SK-N-SH (cell line): ENCODE measurements around the gene DHX16. TPM values are rescaled to one million over a fixed set of nuclear protein-coding genes. Genes with fewer than 3 reads are reported as not detected.

Source experiments
- CTCF ChIA-PET: fragments of 300-600, 350-600 bp; formaldehyde crosslinking; extraction: SDS; loops from one replicate; lab custom pipeline; 2021; lab: Yijun Ruan, JAX
- POLR2A ChIA-PET: fragments of 350-600 bp; sonication (Branson Sonifier 250); formaldehyde crosslinking; extraction: SDS; loops from one replicate; lab custom pipeline; 2020; ENCODE audit warnings: antibody characterized with exemption, inconsistent platforms; lab: Yijun Ruan, JAX
- DNase-seq: peaks from one replicate; pipeline ENCODE4 v3.0.0; 2012
- H2AFZ ChIP-seq: fragments of 200-600 bp; sonication (generic); 2 replicates; pipeline ENCODE4 v1.8.1; 2016; ENCODE audit warnings: antibody characterized with exemption, mild to moderate bottlenecking, low read depth
- H3F3A ChIP-seq: fragments of 200-600 bp; sonication (generic); replicated peaks from 2 replicates; pipeline ENCODE3; 2016; ENCODE audit warnings: antibody characterized with exemption, mild to moderate bottlenecking; ENCODE audit not compliant: insufficient read depth
- H3K27ac ChIP-seq, 2 experiments: fragments of 200-500 bp in 1 of 2; fragments of 200-600 bp in 1 of 2; sonication (Bioruptor generic) in 1 of 2; sonication (generic), shearing (Covaris generic) in 1 of 2; 2 replicates each; pipeline versions ENCODE4 v1.5.1 to v1.6.1; 2014 to 2016; ENCODE audit warnings: low read depth in 2 of 2, inconsistent platforms in 1 of 2, low read length in 1 of 2, mild to moderate bottlenecking in 1 of 2, mixed read lengths in 1 of 2
- H3K27me3 ChIP-seq: fragments of 200-600 bp; sonication (generic), shearing (Covaris generic); 2 replicates; pipeline ENCODE4 v1.6.1; 2016; ENCODE audit warnings: mixed run types; ENCODE audit not compliant: insufficient read depth
- H3K36me3 ChIP-seq, 2 experiments: fragments of 200-500 bp in 1 of 2; fragments of 200-600 bp in 1 of 2; sonication (Bioruptor generic) in 1 of 2; sonication (generic) in 1 of 2; replicated peaks in 1 of 2; 2 replicates each; pipeline versions ENCODE3 to v1.5.1; 2014 to 2016; ENCODE audit warnings: low read length in 1 of 2, mild to moderate bottlenecking in 1 of 2; ENCODE audit not compliant: insufficient read depth in 2 of 2, control insufficient read depth in 1 of 2
- H3K4me1 ChIP-seq, 2 experiments: fragments of 200-500 bp in 1 of 2; fragments of 200-600 bp in 1 of 2; sonication (Bioruptor generic) in 1 of 2; sonication (generic), shearing (Covaris generic) in 1 of 2; 2 replicates each; pipeline versions ENCODE4 v1.5.1 to v1.6.1; 2014 to 2016; ENCODE audit warnings: low read depth in 1 of 2, low read length in 1 of 2, mixed run types in 1 of 2; ENCODE audit not compliant: insufficient read depth in 2 of 2, control insufficient read depth in 1 of 2
- H3K4me2 ChIP-seq: fragments of 200-600 bp; sonication (generic), shearing (Covaris generic); 2 replicates; pipeline ENCODE4 v1.6.1; 2017; ENCODE audit warnings: mixed run types
- H3K4me3 ChIP-seq, 2 experiments: fragments of 200-500 bp in 1 of 2; fragments of 200-600 bp in 1 of 2; sonication (Bioruptor generic) in 1 of 2; sonication (generic), shearing (Covaris generic) in 1 of 2; 2 replicates each; pipeline versions ENCODE4 v1.5.1 to v1.8.1; 2014 to 2016; ENCODE audit warnings: low read depth in 2 of 2, inconsistent platforms in 1 of 2, low read length in 1 of 2, mild to moderate bottlenecking in 1 of 2, mixed read lengths in 1 of 2, moderate library complexity in 1 of 2
- H3K79me2 ChIP-seq: fragments of 200-600 bp; sonication (generic); 2 replicates; pipeline ENCODE4 v1.8.1; 2017; ENCODE audit warnings: mild to moderate bottlenecking; ENCODE audit not compliant: insufficient read depth
- H3K9ac ChIP-seq: fragments of 200-600 bp; sonication (generic); 2 replicates; pipeline ENCODE4 v1.6.1; 2017; ENCODE audit warnings: mixed run types
- H3K9me2 ChIP-seq: fragments of 200-600 bp; sonication (generic); 2 replicates; pipeline ENCODE4 v1.6.1; 2017; ENCODE audit warnings: mixed run types
- H3K9me3 ChIP-seq: fragments of 200-600 bp; sonication (generic); 2 replicates; pipeline ENCODE4 v1.6.1; 2017; ENCODE audit warnings: mixed run types, mild to moderate bottlenecking, moderate library complexity
- H4K20me1 ChIP-seq: fragments of 200-600 bp; sonication (generic); 2 replicates; pipeline ENCODE4 v1.6.1; 2017; ENCODE audit warnings: mild to moderate bottlenecking, mixed run types; ENCODE audit not compliant: insufficient read depth
- CHD2 ChIP-seq: fragments of 150-350 bp; IDR thresholded peaks from 2 replicates; pipeline ENCODE4 v1.6.1; 2018; ENCODE audit warnings: low read length; ENCODE audit not compliant: partially characterized antibody
- ELF1 ChIP-seq: IDR thresholded peaks from 2 replicates; pipeline ENCODE4 v1.4.0; 2012
- FOSL2 ChIP-seq: IDR thresholded peaks from 2 replicates; pipeline ENCODE4 v1.4.0; 2012; ENCODE audit warnings: low read depth, mild to moderate bottlenecking, moderate library complexity, borderline replicate concordance
- FOXJ3 ChIP-seq: sonication (generic); formaldehyde crosslinking; IDR thresholded peaks from 2 replicates; pipeline ENCODE4 v1.5.1; 2020; ENCODE audit warnings: mild to moderate bottlenecking, missing genetic modification reagents
- FOXM1 ChIP-seq: IDR thresholded peaks from 2 replicates; pipeline ENCODE4 v1.4.0; 2012; ENCODE audit warnings: low read depth, mild to moderate bottlenecking
- GABPA ChIP-seq: IDR thresholded peaks from 2 replicates; pipeline ENCODE4 v1.4.0; 2012; ENCODE audit warnings: low read depth, mild to moderate bottlenecking
- GATA2 ChIP-seq: sonication (generic); formaldehyde crosslinking; IDR thresholded peaks from 2 replicates; pipeline ENCODE4 v1.5.0; 2020; ENCODE audit warnings: mild to moderate bottlenecking, missing genetic modification reagents
- IRF3 ChIP-seq: fragments of 150-350 bp; IDR thresholded peaks from 2 replicates; pipeline ENCODE4 v1.6.1; 2016; ENCODE audit warnings: mild to moderate bottlenecking, low read depth, low read length
- JUND ChIP-seq: IDR thresholded peaks from 2 replicates; pipeline ENCODE4 v1.4.0; 2012
- MAX ChIP-seq: IDR thresholded peaks from 2 replicates; pipeline ENCODE4 v1.4.0; 2012; ENCODE audit warnings: low read depth
- RAD21 ChIP-seq: IDR thresholded peaks from 2 replicates; pipeline ENCODE4 v1.6.1; 2012; ENCODE audit warnings: mild to moderate bottlenecking, low read length
- RCOR1 ChIP-seq: fragments of 150-350 bp; IDR thresholded peaks from 2 replicates; pipeline ENCODE4 v1.6.1; 2017; ENCODE audit warnings: antibody characterized with exemption, low read length
- RFX5 ChIP-seq: IDR thresholded peaks from 2 replicates; pipeline ENCODE4 v1.6.1; 2012; ENCODE audit warnings: mild to moderate bottlenecking, improper control_type of control experiment, low read length
- RXRA ChIP-seq: IDR thresholded peaks from 2 replicates; pipeline ENCODE4 v1.4.0; 2012; ENCODE audit warnings: low read depth, mild to moderate bottlenecking, borderline replicate concordance
- SIN3A ChIP-seq: IDR thresholded peaks from 2 replicates; pipeline ENCODE4 v1.6.1; 2012; ENCODE audit warnings: low read depth, mild to moderate bottlenecking, low read length, moderate library complexity, borderline replicate concordance
- SMC3 ChIP-seq: IDR thresholded peaks from 2 replicates; pipeline ENCODE4 v1.6.1; 2012; ENCODE audit warnings: low read depth, low read length, improper control_type of control experiment
- USF1 ChIP-seq: IDR thresholded peaks from 2 replicates; pipeline ENCODE4 v1.4.0; 2012; ENCODE audit warnings: low read depth, borderline replicate concordance
- WGBS: methylation state at CpG from one replicate; pipeline ENCODE4 v1.1.6; 2017; ENCODE audit warnings: low lambda C conversion rate; 5-methylcytosine and 5-hydroxymethylcytosine counted together
- polyA plus RNA-seq, 3 experiments: library from polyadenylated mRNA; depleted of rRNA; stranded (reverse); fragments of >200 nt; gene quantifications; 2 replicates each; pipeline ENCODE4 v1.2.3, GENCODE V29; 2012

Gene DHX16
- polyA plus RNA-seq, 1 of the 3 experiments (the other 2 are of a cell fraction), result 59.8 TPM

- no peak for DNase-seq
- Histone ChIP-seq H3K4me1 (peaks cover 17 to 46% of the 10 kb centered on the region in 2 experiments; a peak in 2 of 4 replicates), H3K9ac (peak overlapping the region; percentile 74; the same call in 1 of the 2 replicates), H3F3A (no peaks in the 10 kb centered on the region), H3K79me2 (peaks cover 62% of the 10 kb centered on the region), H2AFZ (no peak overlapping the region), H3K27me3 (no peaks in the 10 kb centered on the region), H3K9me3 (no peaks in the 10 kb centered on the region), H3K4me2 (peak overlapping the region; percentile 98), H4K20me1 (no peaks in the 10 kb centered on the region; the same call in 1 of the 2 replicates), H3K27ac (no peak overlapping the region; a peak in 1 of 4 replicates), H3K9me2 (no peaks in the 10 kb centered on the region), H3K4me3 (peak overlapping the region in 1 of 2 experiments; percentile 86; a peak in 2 of 4 replicates), H3K36me3 (peaks cover 0 to 5% of the 10 kb centered on the region in 2 experiments)
- no peak for TF ChIP-seq ELF1
- no peak for TF ChIP-seq FOSL2
- no peak for TF ChIP-seq GABPA
- TF ChIP-seq FOXM1, result no peak
- TF ChIP-seq USF1, result no peak
- TF ChIP-seq CHD2, result no peak
- TF ChIP-seq MAX, result no peak
- no peak for TF ChIP-seq RXRA
- TF ChIP-seq RFX5, result no peak
- TF ChIP-seq SMC3, result no peak
- TF ChIP-seq FOXJ3 (CRISPR knock-in tag), result no peak
- TF ChIP-seq GATA2, result no peak
- no peak for TF ChIP-seq RCOR1
- TF ChIP-seq JUND, result no peak
- no peak for TF ChIP-seq RAD21
- no peak for TF ChIP-seq IRF3
- no peak for TF ChIP-seq SIN3A
- ChIA-PET CTCF (interaction anchor here (1.0 to 29.8 kb wide), 5 partner anchors 9 to 34 kb away, joined by 3 to 838 read pairs (median 5); partner anchors contain the start of genes DHX16, FLOT1, MDC1 and TUBB), POLR2A (no interaction called here)
- WGBS, result 94% methylated on average over 9 of the region's 11 CpGs
Measured at GRCh38 chr6:30689022-30689865, 16.4 kb upstream of the DHX16 start.
